ENCODE results near the gene SORCS2.

SORCS2 gene

GRCh38 chr4:7187168-7187535 lies 5.2 kb upstream of the SORCS2 start:
- no peak for DNase-seq

- DNase-seq: no peak
These were observed 4.6 kb upstream of the SORCS2 start for GRCh38 chr4:7187691-7188090.

GRCh38 chr4:7189066-7189465 lies 3.3 kb upstream of the SORCS2 start:
- no peak for DNase-seq

GRCh38 chr4:7189475-7190277 lies 2.7 kb upstream of the SORCS2 start:
- DNase-seq: no peak

GRCh38 chr4:7190278-7190594 lies 2.1 kb upstream of the SORCS2 start:
- no peak for DNase-seq

- DNase-seq: no peak
These were observed 1.4 kb upstream of the SORCS2 start for GRCh38 chr4:7190691-7191545.

- no peak for DNase-seq
These were observed 639 bp upstream of the SORCS2 start for GRCh38 chr4:7191546-7192251.

- no peak for DNase-seq
These were observed 956 bp downstream of the SORCS2 start for GRCh38 chr4:7193030-7193958.

GRCh38 chr4:7194251-7195140 lies 2.2 kb downstream of the SORCS2 start:
- DNase-seq: no peak

- DNase-seq: no peak
These were observed 2.8 kb downstream of the SORCS2 start for GRCh38 chr4:7195141-7195515.

- DNase-seq: no peak
These were observed 3.4 kb downstream of the SORCS2 start for GRCh38 chr4:7195546-7196287.

GRCh38 chr4:7196288-7196651 lies 3.9 kb downstream of the SORCS2 start:
- DNase-seq: no peak

- DNase-seq: no peak
These were observed 4.4 kb downstream of the SORCS2 start for GRCh38 chr4:7196736-7197135.

- no peak for DNase-seq
These were observed 5.6 kb downstream of the SORCS2 start for GRCh38 chr4:7197910-7198309.

GRCh38 chr4:7198440-7199128 lies 6.2 kb downstream of the SORCS2 start:
- DNase-seq: no peak

GRCh38 chr4:7199129-7199725 lies 6.9 kb downstream of the SORCS2 start:
- DNase-seq: no peak

- DNase-seq: no peak
These were observed 7.6 kb downstream of the SORCS2 start for GRCh38 chr4:7199771-7200441.

- no peak for DNase-seq
These were observed 8.5 kb downstream of the SORCS2 start for GRCh38 chr4:7200801-7201200.
